NCI-H2171 treated with DMSO at 0.1 percent for 48 hours (cell line): ENCODE data around the gene SERTM2.
"Not testable (repeated sequence)": the region's sequence is repeated elsewhere in the genome, so short reads cannot be mapped to it uniquely, and the experiment has no call there.

Experiments
- DNase-seq: peaks from one replicate; lab custom pipeline; 2025; lab: John Stamatoyannopoulos, UW

The SERTM2 gene

DNA sequence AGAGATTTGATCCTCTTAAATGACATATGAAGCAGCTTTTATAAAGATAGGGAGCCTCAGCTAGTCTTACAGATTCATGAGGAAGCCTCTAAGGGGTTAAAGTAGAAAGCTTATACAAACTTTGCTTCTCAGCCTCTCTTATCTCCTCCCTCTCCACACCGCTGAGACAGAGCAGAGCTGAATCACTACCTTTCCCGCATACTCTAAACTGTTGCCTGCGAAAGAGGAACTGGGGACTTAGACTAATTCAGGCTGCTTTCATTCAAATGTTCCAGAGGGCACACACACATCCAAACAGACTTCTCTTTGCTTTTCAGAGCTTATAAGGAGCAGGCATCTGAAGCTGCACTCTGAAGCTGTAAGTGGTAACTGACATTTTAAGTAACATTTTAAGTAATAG is at the start of gene SERTM2:
Gene SERTM2 (plus strand): TSS at position 169 of the 400 bp plus-strand sequence. CDS start 7,213 bp downstream, outside the sequence.
- peak; percentile 38 for DNase-seq

DNA sequence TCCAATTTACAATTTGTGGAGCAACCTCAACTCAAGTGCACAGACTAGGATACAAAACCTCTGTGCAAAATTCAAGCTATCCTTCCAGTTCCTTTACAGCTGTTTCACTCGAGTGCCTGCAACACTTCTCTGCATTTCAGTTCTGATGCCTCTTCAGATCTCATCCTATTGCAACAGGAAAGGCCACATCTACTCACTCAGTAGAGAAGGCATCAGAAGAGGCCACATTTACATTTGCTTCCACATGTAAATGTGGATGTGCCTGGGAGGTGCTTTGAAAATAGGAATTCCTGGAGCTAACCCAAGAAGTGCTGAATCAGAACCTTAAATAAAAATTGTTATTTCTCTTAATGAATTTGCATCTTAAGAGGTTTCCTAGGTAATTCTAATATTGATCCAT is 45.8 kb upstream of the SERTM2 start:
- DNase-seq, result no peak

DNA sequence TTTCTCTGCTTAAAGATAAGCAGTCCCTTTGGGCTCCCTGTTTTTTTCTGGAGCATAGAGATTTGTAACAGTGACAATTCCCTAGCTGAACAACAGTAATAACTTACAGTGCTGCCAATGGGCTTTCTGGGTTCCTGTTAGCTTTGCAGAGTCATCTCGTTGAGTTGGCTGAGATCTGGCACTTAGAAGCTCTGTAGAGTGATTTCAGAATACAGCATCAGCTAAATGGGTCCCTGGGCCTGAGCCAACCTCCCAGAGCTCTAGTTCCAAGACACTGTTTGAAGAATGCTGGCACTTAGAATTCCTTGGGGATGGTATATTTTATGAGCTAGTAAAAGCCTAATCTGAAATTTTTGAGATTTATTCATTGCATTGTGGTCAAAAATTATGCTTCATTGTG is 43.5 kb upstream of the SERTM2 start:
- peak; percentile 17 for DNase-seq

DNA sequence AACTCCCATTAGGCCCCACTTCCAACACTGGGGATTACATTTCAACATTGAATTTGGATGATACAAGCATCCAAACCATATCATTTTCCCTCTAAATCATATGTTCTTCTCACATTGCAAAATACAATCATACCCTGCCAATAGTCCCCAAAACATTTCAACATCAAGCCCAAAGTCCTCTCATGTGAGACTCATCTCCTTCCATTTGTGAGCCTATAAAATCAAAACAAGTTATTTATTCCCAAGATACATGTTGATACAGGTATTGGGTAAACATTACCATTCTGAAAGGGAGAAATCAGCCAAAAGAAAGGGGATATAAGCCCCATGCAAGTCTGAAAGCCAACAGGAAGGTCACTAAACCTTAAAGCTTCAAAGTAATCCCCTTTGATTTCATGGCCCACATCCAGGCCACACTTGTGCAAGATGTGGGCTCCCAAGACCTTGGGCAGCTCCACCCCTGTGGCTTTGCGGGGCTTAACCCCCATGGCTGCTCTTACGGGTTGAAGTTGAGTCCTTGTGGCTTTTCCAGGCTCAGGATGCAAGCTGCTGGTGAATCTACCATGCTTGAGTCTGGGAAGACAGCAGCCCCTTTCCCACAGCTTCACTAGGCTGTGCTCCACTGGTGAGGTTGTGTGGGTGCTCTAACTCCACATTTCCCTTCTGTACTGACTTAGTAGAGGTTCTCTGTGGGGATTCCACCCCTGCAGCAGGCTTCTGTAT is 40.6 kb upstream of the SERTM2 start:
- no peak for DNase-seq

DNA sequence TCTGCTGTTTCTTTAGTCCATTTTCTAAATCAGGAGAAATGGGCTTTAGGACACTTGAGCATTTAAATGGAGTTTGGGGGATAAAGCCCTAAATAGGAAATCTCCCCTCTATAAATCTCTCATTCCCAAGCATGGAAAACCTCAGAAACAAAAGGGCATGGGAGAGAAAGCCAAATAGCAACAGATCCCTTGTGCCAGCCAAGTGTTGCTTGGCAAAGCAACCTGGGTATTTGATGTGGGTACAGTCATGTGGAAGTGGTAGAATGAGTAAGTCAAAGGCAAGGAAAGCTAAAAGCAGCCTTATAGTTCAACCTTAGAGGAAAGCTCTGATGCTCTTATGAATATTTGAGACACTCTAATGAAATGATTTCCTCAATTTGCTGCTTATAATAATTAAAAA is 29.5 kb upstream of the SERTM2 start:
- DNase-seq, result no peak

DNA sequence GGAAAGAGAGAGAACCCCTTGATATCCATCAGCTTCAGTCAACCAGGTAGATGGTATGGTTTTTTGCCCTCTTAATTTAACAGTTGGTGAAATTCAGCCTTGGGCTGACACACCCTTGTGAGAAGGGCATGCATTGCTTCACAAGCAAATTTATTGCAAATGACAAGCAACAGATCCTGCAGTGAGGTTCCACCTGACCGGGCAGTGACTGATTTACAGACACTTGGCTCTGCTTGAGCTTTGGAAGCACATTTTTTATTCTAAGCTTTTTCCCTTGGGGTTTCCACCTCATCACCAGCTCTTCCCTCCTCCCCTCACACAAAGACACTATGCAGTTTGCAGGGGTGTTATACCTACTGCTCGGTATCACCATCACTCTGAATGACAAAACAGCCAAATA is 28.3 kb upstream of the SERTM2 start:
- peak; percentile 23 for DNase-seq

DNA sequence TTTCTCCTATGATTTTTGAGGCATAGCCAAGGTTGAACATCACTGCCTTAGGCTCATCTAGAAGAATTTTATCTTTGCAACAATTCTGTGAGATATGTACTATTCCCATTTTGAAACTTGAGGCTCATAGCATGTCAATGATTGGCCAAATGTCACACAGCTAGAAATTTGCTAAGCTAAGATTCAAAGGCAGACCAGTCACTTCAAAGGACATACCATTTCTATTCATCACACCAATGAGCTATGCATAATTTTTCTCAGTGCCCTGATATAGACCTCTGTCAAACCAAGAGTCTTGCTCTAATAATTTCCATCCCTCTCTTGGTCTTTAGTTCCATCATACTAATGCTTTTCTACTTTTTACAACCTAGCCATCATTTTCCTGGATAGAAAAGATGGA is 27.6 kb upstream of the SERTM2 start:
- DNase-seq, result no peak

DNA sequence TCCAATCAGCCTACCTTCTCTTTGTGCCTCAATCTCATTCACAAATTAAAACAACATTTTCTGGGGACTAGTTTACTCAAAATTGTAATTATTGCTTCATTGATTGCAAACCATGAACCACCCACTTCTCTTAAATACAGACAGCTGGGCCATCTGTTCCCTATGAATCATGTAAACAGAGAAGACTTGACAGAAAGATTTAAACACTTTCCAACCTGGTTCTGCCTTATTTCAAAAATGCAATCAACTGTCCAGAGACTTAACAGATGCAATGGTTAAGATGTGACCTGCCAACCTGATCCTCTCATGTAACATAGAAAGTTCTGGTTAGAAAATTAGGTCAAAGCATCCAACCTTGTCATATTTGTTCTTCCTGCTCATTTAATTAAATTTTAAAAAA is 20.8 kb upstream of the SERTM2 start:
- DNase-seq, result peak; percentile 73

DNA sequence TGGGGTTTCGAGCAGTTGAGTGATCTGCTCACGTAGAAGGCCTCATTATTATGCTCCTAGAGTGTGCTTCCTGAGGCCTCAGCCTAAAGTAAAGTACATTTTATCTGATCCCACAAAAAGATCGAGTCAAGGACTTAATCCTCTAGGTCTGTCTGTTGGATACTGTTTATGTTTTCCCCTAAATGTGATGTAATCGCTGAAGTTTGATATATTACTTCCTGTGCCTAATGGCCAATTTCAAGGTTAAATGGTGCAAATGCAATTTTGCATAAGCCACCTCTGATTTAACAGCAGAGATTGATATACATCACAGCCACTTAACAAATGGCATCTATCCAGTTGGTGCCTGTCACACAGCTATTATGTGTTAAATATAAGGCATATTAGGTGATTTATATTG is 19.4 kb upstream of the SERTM2 start:
- peak; percentile 61 for DNase-seq

DNA sequence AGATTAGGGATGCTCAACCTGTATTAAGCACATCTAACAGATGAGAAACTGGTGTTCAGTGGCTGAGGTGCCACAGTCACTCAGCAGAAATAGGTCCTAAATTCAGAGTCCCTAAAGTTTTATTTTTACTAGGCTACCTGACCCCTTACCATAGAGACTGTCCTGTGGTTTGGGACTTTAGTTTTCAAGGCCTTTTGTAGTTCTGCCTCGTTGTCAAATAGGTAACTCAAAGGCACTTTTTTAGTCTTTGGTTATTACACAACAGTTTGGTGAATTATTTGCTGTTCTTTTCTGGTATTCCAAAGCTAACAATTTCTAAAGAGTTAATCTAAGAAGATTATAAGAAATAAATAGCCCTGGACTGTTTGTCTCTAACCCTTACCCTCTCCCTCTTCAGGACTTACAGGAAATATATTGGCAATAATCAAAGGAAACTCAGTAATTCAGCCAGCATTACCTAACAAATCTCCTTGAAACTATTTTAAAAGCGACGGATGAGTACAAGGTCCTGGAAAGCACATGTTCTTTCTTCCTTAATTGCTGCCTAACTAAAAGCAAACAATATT is 12.8 kb upstream of the SERTM2 start:
- no peak for DNase-seq

DNA sequence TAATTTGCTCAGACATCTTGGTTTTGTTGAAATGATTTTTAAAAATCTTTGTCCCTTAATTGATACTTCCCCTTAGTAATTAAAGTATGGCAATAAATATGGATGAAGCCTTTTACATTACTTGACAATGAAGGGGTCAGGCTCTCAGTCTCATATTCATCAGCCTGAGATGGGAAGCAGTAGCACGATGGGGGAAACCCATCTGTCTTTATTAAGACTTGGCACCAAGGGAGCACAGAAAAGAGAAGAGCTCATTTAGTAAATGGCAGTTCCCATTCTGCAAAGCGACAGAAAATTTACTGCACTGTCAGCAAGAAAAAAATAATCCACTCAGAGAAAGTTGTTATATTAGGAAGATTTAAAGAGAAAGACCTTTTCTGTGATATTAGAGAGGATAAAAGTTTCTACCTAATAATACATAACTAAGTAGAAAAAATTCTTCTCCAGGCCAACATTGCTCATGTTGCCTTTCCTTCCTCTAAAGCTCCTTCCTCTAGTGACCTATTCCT is 7.9 kb upstream of the SERTM2 start:
- DNase-seq, result no peak

DNA sequence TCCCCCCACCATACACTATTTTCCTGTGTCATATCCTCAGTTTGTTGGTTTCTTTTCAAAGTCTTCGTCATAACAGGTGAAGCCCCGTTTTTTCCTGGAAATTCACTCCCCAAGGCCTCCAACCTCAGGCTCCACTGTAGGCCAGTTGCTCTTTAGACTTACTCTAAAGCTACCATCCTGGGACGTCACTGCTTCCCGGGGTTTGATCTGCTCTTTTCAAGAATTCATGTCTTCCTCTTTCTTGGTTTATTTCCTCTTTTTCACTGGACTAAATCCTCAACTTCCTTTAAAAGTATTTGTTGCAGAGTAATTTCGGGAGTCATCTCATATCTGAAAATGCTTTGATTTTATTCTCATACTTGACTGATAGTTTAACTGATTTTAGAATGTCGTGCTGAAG is 6.5 kb upstream of the SERTM2 start:
- DNase-seq, result no peak

DNA sequence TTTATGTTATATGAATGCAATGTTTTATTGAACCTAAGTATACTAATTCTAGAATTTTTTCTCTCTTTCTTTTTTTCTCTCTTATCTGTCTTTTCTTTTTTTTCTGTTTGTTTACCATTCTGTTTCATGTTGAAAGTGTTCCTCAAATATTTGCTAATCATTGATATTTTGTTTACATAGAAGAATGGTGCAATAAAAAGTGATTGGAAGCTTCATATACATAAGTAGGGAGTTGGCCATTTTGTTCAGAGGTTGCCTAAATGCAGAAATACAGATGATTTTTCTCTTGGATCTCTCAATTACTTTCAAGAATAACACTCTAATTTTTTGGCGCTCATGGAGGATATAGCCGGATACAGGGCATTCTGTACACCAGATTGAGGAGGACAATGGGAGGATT is 5.7 kb upstream of the SERTM2 start:
- DNase-seq, result no peak

DNA sequence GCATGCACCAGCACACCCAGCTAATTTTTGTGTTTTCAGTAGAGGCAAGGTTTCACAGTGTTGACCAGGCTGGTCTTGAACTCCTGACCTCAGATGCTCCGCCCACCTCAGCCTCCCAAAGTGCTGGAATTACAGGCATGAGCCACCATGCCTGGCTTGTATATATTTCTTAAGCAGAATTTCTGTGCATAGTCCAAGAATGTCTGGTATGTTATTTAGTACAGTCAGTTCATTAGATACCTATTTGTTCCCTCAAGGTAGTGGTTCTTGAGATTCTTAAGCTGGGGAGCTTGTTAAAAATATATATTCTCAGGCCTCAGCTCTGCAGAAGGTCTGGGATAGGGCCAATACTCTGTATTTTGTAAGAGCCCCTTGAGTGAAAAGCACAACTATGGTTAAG is 4.6 kb upstream of the SERTM2 start:
- DNase-seq, result no peak

DNA sequence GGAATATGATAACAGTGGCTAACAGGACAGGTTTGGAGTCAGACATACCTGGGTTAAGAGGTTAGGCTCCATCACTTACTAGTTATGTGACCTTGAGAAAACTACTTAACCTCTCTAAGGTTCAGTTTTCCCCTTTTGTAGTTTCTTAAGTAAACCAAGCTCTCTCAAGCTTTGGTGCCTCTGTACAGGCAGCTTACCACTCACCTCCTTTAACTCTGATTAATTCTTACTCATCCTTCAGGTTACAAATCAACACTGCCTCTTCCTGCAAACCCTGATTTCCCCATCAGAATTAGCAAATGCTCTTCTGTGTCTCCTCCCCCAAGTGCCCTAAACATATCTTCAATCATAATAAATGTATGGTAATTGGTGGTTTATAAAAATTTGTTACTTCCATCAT is 3.5 kb upstream of the SERTM2 start:
- DNase-seq, result no peak

DNA sequence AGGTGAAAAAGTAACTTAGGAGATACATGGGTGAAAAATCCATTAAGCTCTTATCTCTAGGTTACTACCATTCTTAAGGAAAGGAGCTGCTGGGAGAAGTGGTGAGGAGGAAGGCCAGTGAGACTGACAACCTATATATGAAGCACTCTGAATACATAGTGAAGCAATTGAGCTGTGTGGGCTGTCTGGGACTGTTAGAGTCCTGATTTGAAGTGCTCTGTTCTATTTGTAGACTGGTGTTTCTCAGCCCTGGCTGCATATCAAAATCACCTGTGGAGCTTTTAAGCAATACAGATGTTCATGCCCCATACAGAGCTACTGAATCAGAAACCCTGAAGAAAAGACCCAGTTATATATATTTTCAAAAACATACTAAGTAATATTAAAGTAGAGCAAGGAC is 3.9 kb downstream of the SERTM2 start:
- no peak for DNase-seq

DNA sequence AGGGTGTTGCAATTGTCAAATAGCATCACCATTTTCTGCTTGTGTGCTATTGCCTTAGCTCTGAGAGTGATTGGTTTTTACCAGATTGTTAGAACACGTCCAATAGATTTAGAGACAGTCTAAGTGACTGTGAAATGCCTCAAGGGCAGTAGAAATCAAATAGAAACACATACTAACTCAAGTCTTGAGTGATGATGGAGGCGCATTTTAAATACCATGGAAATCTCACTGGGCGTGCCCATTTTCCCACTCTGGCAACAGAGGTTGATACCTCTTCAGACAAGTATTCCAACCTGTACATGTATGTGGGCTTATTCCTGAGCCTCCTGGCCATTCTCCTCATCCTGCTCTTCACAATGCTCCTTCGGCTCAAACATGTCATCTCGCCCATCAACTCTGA is 7.2 kb downstream of the SERTM2 start:
- DNase-seq, result no peak

DNA sequence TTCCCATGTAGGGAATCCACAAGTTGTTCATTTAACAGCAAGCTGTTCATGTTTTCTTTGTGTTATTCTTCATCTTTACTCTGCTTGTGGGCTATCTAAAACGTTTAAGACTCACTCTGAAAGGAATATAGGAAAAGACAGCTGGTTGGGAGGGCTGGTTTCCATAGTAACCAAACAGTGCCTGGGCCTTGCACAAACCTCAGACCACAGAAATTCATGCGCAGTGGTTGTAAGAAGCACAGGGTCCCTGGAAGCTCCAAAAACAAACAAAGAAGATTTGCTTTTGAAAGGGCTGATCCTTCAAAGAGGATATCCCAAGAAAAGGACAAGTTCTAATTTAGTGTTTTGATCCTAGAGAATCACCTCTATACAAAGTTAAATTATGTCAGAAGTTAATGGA is 7.8 kb downstream of the SERTM2 start:
- peak; percentile 69 for DNase-seq

DNA sequence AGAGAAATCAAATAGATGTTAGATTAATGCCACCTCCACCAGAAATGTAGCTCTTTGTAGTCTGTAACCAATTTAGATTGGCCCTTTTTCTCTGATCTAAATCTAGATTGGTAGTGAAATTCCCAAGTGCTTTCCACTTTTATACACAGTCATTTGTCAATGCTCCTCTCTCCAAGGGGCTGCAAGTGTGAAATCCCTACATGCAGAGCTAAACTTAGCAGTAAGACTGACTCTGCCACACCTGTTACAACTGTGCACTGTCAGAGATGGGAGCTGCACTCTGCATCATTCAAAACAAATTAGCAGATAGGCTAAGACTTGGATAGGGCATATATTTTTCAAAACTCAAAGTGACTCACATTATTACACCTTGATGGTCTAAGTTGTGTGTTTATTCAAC is 9.1 kb downstream of the SERTM2 start:
- peak; percentile 5 for DNase-seq

DNA sequence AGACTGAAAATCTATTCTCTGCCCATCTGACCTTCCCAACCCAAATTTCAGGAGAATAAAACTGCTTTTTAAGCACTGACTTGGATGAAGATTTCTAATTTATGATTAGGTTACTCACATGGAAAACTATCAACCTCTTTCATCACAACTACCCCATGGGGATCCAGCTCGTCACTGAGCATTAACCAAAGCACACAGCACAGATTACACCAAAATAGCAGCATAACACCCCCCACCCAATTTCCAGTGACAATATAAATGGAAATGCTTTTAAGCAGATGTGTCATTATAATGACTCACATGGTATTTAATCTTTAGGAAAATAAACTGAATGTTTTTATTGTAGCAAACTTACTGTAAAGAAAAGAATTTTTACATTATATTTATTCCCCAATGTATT is 9.7 kb downstream of the SERTM2 start:
- no peak for DNase-seq

DNA sequence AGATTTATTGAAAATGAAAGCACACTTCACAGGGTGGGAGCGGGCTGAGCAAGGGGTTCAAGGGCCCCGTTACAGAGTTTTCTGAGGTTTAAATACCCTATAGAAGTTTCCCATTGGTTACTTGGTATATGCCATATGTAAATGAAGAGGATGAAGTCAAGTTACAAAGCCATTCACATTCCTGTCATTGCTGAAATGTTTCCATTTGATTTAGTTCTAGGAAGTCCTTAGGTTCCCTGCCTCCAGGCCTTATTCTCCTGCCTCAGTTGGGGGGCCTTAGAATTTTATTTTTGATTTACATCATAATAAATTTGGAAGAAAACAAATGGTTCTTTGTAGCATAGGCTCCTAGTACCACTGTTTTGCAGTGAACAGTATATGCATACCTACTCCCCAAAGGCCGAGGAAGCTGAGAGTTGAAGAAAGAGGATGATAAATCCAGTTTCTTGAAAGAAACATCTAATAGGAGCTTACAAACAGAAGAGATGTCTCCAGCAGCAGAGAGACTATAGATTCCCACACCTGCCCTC is 31.8 kb downstream of the SERTM2 start:
- DNase-seq, result no peak

DNA sequence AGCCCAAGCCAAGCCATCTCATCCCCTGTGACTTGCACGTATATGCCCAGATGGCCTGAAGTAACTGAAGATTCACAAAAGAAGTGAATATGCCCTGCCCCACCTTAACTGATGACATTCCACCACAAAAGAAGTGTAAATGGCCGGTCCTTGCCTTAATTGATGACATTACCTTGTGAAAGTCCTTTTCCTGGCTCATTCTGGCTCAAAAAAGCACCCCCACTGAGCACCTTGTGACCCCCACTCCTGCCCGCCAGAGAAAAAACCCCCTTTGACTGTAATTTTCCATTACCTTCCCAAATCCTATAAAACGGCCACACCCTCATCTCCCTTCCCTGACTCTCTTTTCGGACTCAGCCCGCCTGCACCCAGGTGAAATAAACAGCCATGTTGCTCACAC is 37.8 kb downstream of the SERTM2 start:
- DNase-seq, result not testable (repeated sequence)

DNA sequence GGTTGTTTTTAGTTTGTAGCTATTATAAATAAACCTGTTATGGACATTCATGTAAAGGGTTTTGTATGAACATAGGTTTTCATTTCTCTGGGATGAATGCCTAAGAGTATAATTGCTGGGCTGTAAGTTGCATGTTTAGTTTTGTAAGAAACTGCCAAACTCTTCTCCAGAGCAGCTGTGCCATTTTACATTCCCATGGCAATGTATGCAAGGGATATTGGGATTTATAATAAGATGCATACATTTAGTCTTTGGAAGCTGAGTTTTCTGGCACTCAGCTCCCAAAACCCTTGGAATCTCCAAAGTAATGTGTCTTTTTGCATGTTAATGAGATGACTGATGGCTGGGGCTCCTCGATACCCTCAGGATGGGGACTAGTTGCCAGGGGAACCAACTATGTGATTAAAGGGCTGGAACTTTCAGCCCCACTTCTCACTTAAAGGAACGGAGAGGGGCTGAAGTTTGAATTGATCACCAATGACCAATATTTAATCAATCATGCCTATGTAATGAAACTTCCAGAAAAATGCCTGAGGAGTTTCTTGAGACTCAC is 44.0 kb downstream of the SERTM2 start:
- DNase-seq, result no peak
